TTC549 (cell line): ENCODE measurements around the gene FNDC3A.

Experiments used
- FAIRE-seq: peaks from 2 replicates; lab custom pipeline; 2012; peaks lifted over from hg19 to GRCh38; lab: Jason Lieb, UNC

The FNDC3A gene

DNA sequence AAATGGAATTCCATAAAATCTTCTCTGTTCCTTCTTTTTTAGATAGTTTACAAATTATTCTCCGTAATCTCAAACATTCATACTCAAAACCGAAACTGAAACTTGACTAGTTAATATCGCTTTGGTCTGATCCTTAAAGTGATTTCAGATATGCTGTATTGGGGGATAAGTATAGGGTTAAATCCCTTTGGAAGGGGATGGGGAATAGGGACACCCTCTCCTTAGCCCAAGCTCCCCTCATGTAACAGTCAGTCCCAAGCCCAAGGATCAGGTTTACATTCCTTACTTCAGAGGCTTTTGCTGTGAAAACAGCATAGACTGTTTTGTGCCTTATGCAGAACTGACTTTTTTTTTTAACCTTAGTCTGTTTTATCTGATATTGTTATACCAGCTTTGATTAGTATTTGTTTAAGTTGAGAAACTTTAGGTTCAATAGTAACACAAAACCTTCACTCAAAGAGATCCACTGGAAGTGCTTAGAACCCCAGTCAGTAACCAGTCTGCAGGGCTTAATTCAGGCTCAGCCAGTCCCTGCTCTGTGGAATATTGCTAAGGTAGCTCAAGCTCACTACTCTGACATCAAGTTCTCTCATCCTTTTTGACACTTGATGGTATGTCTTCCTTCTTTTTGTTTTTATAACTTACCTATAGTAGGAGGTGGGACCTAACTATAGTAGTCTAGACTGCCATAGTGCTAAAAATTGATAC, 282.5 kb downstream of the FNDC3A start:
- FAIRE-seq: no peak
